ENCODE data around the gene BRINP3. TPM values are rescaled to one million over a fixed set of nuclear protein-coding genes. Genes with fewer than 3 reads are reported as not detected.

Gene BRINP3
- polyA plus RNA-seq, 2 of the 4 experiments (the other 2 are of a cell fraction): not detected

- ChIA-PET POLR2A (no interaction called here), CTCF (no interaction called here)
- 88% methylated on average over 2 of the region's 2 CpGs for WGBS (ENCODE audit: missing lambda C conversion rate)
- Histone ChIP-seq H3K4me3 (no peak overlapping the region), H3K9me3 (no peaks in the 10 kb centered on the region), H3K4me2 (no peak overlapping the region), H3K27ac (no peak overlapping the region), H3K4me1 (peaks cover 9% of the 10 kb centered on the region; the same call in 2 of the 3 replicates)
- TF ChIP-seq HMGXB4 (CRISPR knock-in tag; IDR thresholded peaks at IDR 0.05; ENCODE audit: borderline replicate concordance): no peak
- no peak for TF ChIP-seq SMC3 (IDR thresholded peaks at IDR 0.05)
- no peak for TF ChIP-seq RCOR1 (IDR thresholded peaks at IDR 0.05; ENCODE audit: low read depth, low read length)
- TF ChIP-seq HDAC2 (IDR thresholded peaks at IDR 0.05): no peak
- no peak for ATAC-seq
- FAIRE-seq: no peak
- no peak for DNase-seq (ENCODE audit: low read depth in 1 of 2, low spot score in 1 of 2)
Measured at GRCh38 chr1:190177555-190177954, 300.1 kb downstream of the BRINP3 start.

- no peak for FAIRE-seq
- H3K4me2 ChIP-seq: no peak overlapping the region
- no peak for DNase-seq (ENCODE audit: low read depth in 1 of 2, low spot score in 1 of 2)
Measured at GRCh38 chr1:190176776-190177175, 300.9 kb downstream of the BRINP3 start.

GRCh38 chr1:190175320-190175719, 302.3 kb downstream of the BRINP3 start:
- H3K9me3 ChIP-seq: no peaks in the 10 kb centered on the region
- H3K27ac ChIP-seq: no peak overlapping the region
- ChIA-PET CTCF (interaction anchor here (1.7 kb wide), 1 partner anchor 9 kb away, joined by 6 read pairs; no protein-coding TSS in a partner anchor), POLR2A (no interaction called here)
- FAIRE-seq (no peak), DNase-seq (ENCODE audit: low read depth in 1 of 2, low spot score in 1 of 2) (no peak), ATAC-seq (no peak)
- no peak overlapping the region for H3K4me3 ChIP-seq
- 59% methylated on average over 3 of the region's 3 CpGs for WGBS (ENCODE audit: missing lambda C conversion rate)
- H3K4me2 ChIP-seq: no peak overlapping the region
- TF ChIP-seq CHD4 (IDR thresholded peaks at IDR 0.05; ENCODE audit: borderline replicate concordance): no peak
- no peak for TF ChIP-seq NPAS2 (CRISPR knock-in tag; IDR thresholded peaks at IDR 0.05; ENCODE audit: borderline replicate concordance)
- no peak for TF ChIP-seq CBX2 (IDR thresholded peaks at IDR 0.05; ENCODE audit: borderline replicate concordance, low read depth)
- TF ChIP-seq RCOR1 (IDR thresholded peaks at IDR 0.05; ENCODE audit: low read depth, low read length): no peak
- no peak for TF ChIP-seq EHF (CRISPR knock-in tag; IDR thresholded peaks at IDR 0.05)
- no peak for TF ChIP-seq MYC (IDR thresholded peaks at IDR 0.05; ENCODE audit: borderline replicate concordance, low read length)
- TF ChIP-seq HES2 (IDR thresholded peaks at IDR 0.05): no peak
- no peak for TF ChIP-seq TP53 (CRISPR knock-in tag; IDR thresholded peaks at IDR 0.05)
- no peak for TF ChIP-seq E2F6 (IDR thresholded peaks at IDR 0.05; ENCODE audit: borderline replicate concordance, low read depth)
- TF ChIP-seq, protein P1, sequence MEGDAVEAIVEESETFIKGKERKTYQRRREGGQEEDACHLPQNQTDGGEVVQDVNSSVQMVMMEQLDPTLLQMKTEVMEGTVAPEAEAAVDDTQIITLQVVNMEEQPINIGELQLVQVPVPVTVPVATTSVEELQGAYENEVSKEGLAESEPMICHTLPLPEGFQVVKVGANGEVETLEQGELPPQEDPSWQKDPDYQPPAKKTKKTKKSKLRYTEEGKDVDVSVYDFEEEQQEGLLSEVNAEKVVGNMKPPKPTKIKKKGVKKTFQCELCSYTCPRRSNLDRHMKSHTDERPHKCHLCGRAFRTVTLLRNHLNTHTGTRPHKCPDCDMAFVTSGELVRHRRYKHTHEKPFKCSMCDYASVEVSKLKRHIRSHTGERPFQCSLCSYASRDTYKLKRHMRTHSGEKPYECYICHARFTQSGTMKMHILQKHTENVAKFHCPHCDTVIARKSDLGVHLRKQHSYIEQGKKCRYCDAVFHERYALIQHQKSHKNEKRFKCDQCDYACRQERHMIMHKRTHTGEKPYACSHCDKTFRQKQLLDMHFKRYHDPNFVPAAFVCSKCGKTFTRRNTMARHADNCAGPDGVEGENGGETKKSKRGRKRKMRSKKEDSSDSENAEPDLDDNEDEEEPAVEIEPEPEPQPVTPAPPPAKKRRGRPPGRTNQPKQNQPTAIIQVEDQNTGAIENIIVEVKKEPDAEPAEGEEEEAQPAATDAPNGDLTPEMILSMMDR (IDR thresholded peaks at IDR 0.05): no peak
- TF ChIP-seq, protein P2, sequence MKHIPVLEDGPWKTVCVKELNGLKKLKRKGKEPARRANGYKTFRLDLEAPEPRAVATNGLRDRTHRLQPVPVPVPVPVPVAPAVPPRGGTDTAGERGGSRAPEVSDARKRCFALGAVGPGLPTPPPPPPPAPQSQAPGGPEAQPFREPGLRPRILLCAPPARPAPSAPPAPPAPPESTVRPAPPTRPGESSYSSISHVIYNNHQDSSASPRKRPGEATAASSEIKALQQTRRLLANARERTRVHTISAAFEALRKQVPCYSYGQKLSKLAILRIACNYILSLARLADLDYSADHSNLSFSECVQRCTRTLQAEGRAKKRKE (CRISPR knock-in tag; IDR thresholded peaks at IDR 0.05; ENCODE audit: low read depth): no peak
- no peak for TF ChIP-seq NR3C1 (IDR thresholded peaks at IDR 0.05)
- peaks cover 9% of the 10 kb centered on the region; the same call in 2 of the 3 replicates for H3K4me1 ChIP-seq

More at GRCh38 chr1:190176776-190177175, 300.9 kb downstream of the BRINP3 start:
- ATAC-seq: no peak
- H3K4me3 ChIP-seq: no peak overlapping the region
- ChIA-PET POLR2A (no interaction called here), CTCF (no interaction called here)
- no peak overlapping the region for H3K27ac ChIP-seq
- H3K4me1 ChIP-seq: peaks cover 9% of the 10 kb centered on the region; the same call in 2 of the 3 replicates
- no peak for TF ChIP-seq MAFK (IDR thresholded peaks at IDR 0.05; ENCODE audit: partially characterized antibody)
- no peak for TF ChIP-seq BHLHE40 (IDR thresholded peaks at IDR 0.05; ENCODE audit: low read depth, low read length)
- no peak for TF ChIP-seq RNF2 (IDR thresholded peaks at IDR 0.05; ENCODE audit: borderline replicate concordance, low read depth)
- TF ChIP-seq, protein P1 (IDR thresholded peaks at IDR 0.05): no peak
- H3K9me3 ChIP-seq: no peaks in the 10 kb centered on the region
